Hepatocyte (in vitro differentiated cells): ENCODE results near the gene KDM4C. TPM values are rescaled to one million over a fixed set of nuclear protein-coding genes. Genes with fewer than 3 reads are reported as not detected.

Source experiments
- DNase-seq: peaks from one replicate; pipeline ENCODE4 v3.0.0-alpha.2; 2016; ENCODE audit warnings: low spot score
- H2AFZ ChIP-seq: fragments of 200-600 bp; sonication (generic); 2 replicates; pipeline ENCODE4 v1.6.0; 2016; ENCODE audit warnings: antibody characterized with exemption, mild to moderate bottlenecking
- H3K27ac ChIP-seq: fragments of 200-600 bp; sonication (generic); 2 replicates; pipeline ENCODE4 v1.5.1; 2016; ENCODE audit warnings: mild to moderate bottlenecking
- H3K27me3 ChIP-seq: fragments of 200-600 bp; sonication (generic); 2 replicates; pipeline ENCODE4 v1.6.1; 2016
- H3K36me3 ChIP-seq: fragments of 200-600 bp; sonication (generic); replicated peaks from 2 replicates; pipeline ENCODE4 v1.5.1; 2016; ENCODE audit warnings: low read depth; ENCODE audit not compliant: insufficient read depth
- H3K4me1 ChIP-seq: fragments of 200-600 bp; sonication (generic); 2 replicates; pipeline ENCODE4 v1.5.1; 2016; ENCODE audit warnings: mild to moderate bottlenecking, moderate library complexity; ENCODE audit not compliant: insufficient read depth
- H3K4me2 ChIP-seq: fragments of 200-600 bp; sonication (generic); 2 replicates; pipeline ENCODE4 v1.6.0; 2016
- H3K4me3 ChIP-seq: fragments of 200-600 bp; sonication (generic); 2 replicates; pipeline ENCODE4 v1.5.1; 2016; ENCODE audit warnings: mild to moderate bottlenecking
- H3K79me2 ChIP-seq: fragments of 200-600 bp; sonication (generic); 2 replicates; pipeline ENCODE4 v1.6.0; 2017; ENCODE audit warnings: mild to moderate bottlenecking
- H3K9me2 ChIP-seq: fragments of 200-600 bp; sonication (generic); replicated peaks from 2 replicates; pipeline ENCODE4 v1.6.0; 2017; ENCODE audit warnings: mild to moderate bottlenecking; ENCODE audit not compliant: insufficient read depth
- H3K9me3 ChIP-seq: fragments of 200-600 bp; sonication (generic); 2 replicates; pipeline ENCODE4 v1.5.1; 2016; ENCODE audit warnings: low read depth, mild to moderate bottlenecking
- H4K20me1 ChIP-seq: fragments of 200-600 bp; sonication (generic); 2 replicates; pipeline ENCODE4 v1.6.0; 2016; ENCODE audit warnings: mild to moderate bottlenecking; ENCODE audit not compliant: insufficient read depth, poor library complexity, severe bottlenecking
- EZH2 ChIP-seq: fragments of 200-600 bp; sonication (generic); IDR thresholded peaks from 2 replicates; pipeline ENCODE4 v1.6.1; 2016; ENCODE audit warnings: antibody characterized with exemption, mild to moderate bottlenecking, borderline replicate concordance
- EZH2phosphoT487 ChIP-seq: fragments of 200-600 bp; sonication (generic); IDR thresholded peaks from one replicate; pipeline ENCODE4 v1.6.1; 2018; ENCODE audit warnings: antibody characterized with exemption, mild to moderate bottlenecking, low read depth, moderate library complexity; ENCODE audit not compliant: unreplicated experiment, severe bottlenecking
- WGBS: methylation state at CpG from one replicate; pipeline ENCODE4 v1.1.6; 2016; ENCODE audit warnings: low lambda C conversion rate; ENCODE audit errors: missing lambda C conversion rate; 5-methylcytosine and 5-hydroxymethylcytosine counted together
- polyA plus RNA-seq: library from polyadenylated mRNA; unstranded; fragments of >200 nt; fragmentation: Nextera tagmentation; extraction: Ambion mirVana; gene quantifications from 2 replicates; pipeline ENCODE4 v1.2.1, GENCODE V29; 2016
- total RNA-seq: library from RNA; depleted of rRNA; stranded (reverse); fragments of >200 nt; gene quantifications from 2 replicates; pipeline ENCODE4 v1.2.3, GENCODE V29; 2014
- TF ChIP-seq, protein P1 (sequence below): fragments of 200-600 bp; sonication (generic); IDR thresholded peaks from 2 replicates; pipeline ENCODE4 v1.5.1; 2016; ENCODE audit warnings: antibody characterized with exemption, mild to moderate bottlenecking; ENCODE audit not compliant: poor library complexity

Gene KDM4C
- total and polyA plus RNA-seq, 2 experiments from 2014 or later, result 16.1 to 28.7 TPM

- 97% methylated on average over 3 of the region's 3 CpGs for WGBS
- no peaks in the 10 kb centered on the region for H3K79me2 ChIP-seq
- H3K27me3 ChIP-seq, result no peaks in the 10 kb centered on the region
- no peak overlapping the region for H3K27ac ChIP-seq
- H3K4me3 ChIP-seq, result no peak overlapping the region
- H2AFZ ChIP-seq, result no peak overlapping the region
- H4K20me1 ChIP-seq, result no peaks in the 10 kb centered on the region
- no peaks in the 10 kb centered on the region for H3K36me3 ChIP-seq
- no peaks in the 10 kb centered on the region for H3K9me2 ChIP-seq
- no peaks in the 10 kb centered on the region for H3K9me3 ChIP-seq
- H3K4me2 ChIP-seq, result no peak overlapping the region
- no peaks in the 10 kb centered on the region for H3K4me1 ChIP-seq
- DNase-seq, result no peak
- TF ChIP-seq, protein P1, sequence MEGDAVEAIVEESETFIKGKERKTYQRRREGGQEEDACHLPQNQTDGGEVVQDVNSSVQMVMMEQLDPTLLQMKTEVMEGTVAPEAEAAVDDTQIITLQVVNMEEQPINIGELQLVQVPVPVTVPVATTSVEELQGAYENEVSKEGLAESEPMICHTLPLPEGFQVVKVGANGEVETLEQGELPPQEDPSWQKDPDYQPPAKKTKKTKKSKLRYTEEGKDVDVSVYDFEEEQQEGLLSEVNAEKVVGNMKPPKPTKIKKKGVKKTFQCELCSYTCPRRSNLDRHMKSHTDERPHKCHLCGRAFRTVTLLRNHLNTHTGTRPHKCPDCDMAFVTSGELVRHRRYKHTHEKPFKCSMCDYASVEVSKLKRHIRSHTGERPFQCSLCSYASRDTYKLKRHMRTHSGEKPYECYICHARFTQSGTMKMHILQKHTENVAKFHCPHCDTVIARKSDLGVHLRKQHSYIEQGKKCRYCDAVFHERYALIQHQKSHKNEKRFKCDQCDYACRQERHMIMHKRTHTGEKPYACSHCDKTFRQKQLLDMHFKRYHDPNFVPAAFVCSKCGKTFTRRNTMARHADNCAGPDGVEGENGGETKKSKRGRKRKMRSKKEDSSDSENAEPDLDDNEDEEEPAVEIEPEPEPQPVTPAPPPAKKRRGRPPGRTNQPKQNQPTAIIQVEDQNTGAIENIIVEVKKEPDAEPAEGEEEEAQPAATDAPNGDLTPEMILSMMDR, result no peak
- TF ChIP-seq EZH2phosphoT487 (no peak), EZH2 (no peak)
Observed at GRCh38 chr9:6855860-6856259, 98.1 kb downstream of the KDM4C start.

DNA sequence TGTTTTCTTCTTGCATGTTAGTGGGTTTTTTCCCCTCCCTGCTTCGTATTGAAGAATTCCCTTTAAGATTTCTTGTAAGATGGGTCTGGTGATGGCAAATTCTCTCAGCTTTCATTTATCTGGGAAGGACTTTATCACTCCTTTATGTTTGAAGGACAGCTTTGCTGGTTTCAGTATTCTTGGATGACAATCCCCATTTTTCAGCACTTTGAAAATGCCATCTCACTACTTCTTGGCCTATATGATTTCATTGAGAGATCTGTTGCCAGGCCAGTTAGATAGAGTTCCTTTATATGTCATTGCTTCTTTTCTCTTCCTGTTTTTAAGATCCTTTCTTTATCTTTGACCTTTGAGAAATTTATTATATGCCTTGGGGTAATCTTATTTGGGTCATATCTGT lies 106.3 kb downstream of the KDM4C start:
- no peaks in the 10 kb centered on the region for H3K4me1 ChIP-seq
- no peaks in the 10 kb centered on the region for H3K9me3 ChIP-seq
- H3K27ac ChIP-seq, result no peak overlapping the region
- no peaks in the 10 kb centered on the region for H3K9me2 ChIP-seq
- no peak overlapping the region for H3K4me3 ChIP-seq
- H3K36me3 ChIP-seq, result no peaks in the 10 kb centered on the region
- no peak for DNase-seq
- H3K4me2 ChIP-seq, result no peak overlapping the region
- WGBS, result 100% methylated on average over 1 of the region's 1 CpG
- H3K79me2 ChIP-seq, result no peaks in the 10 kb centered on the region
- H3K27me3 ChIP-seq, result no peaks in the 10 kb centered on the region
- TF ChIP-seq EZH2phosphoT487 (no peak), EZH2 (no peak)
- TF ChIP-seq, protein P1, result no peak
- no peaks in the 10 kb centered on the region for H4K20me1 ChIP-seq
- H2AFZ ChIP-seq, result no peak overlapping the region

- DNase-seq, result no peak
Observed at GRCh38 chr9:6869081-6869948, 111.5 kb downstream of the KDM4C start.

More at GRCh38 chr9:6869081-6869948, 111.5 kb downstream of the KDM4C start:
- H3K4me2 ChIP-seq, result no peak overlapping the region
- peaks cover 3% of the 10 kb centered on the region for H3K4me1 ChIP-seq
- no peaks in the 10 kb centered on the region for H3K9me3 ChIP-seq
- no peaks in the 10 kb centered on the region for H3K27me3 ChIP-seq
- H4K20me1 ChIP-seq, result no peaks in the 10 kb centered on the region
- no peak overlapping the region for H2AFZ ChIP-seq
- WGBS, result 76% methylated on average over 5 of the region's 5 CpGs
- no peak overlapping the region for H3K27ac ChIP-seq
- TF ChIP-seq EZH2phosphoT487, result no peak
- TF ChIP-seq EZH2, result no peak
- TF ChIP-seq, protein P1, result no peak
- no peaks in the 10 kb centered on the region for H3K9me2 ChIP-seq
- H3K36me3 ChIP-seq, result no peaks in the 10 kb centered on the region
- H3K79me2 ChIP-seq, result peaks cover 4% of the 10 kb centered on the region
- H3K4me3 ChIP-seq, result no peak overlapping the region
